Lung (tissue), 13 donors: ENCODE data around the gene SLC35B2. TPM values are rescaled to one million over a fixed set of nuclear protein-coding genes. Genes with fewer than 3 reads are reported as not detected.

Experiments
- ATAC-seq: fragments of 200-7000 bp; cut with Tn5 transposase; one replicate; pipeline ENCODE4 v1.9.1; 2020; ENCODE audit warnings: moderate number of reproducible peaks; ENCODE audit not compliant: insufficient read depth, low FRiP score
- DNase-seq, 3 donors: peaks; one replicate each; pipeline ENCODE4 v3.0.0-alpha.2; 2013 to 2017
- H3K27ac ChIP-seq, 2 donors: one replicate each; pipeline ENCODE4 v1.5.1; 2013; ENCODE audit warnings: mild to moderate bottlenecking in 2 of 2, moderate library complexity in 2 of 2, control low read depth in 1 of 2, inconsistent platforms in 1 of 2, low read depth in 1 of 2, low read length in 1 of 2
- H3K27me3 ChIP-seq, 3 donors: one replicate each; pipeline ENCODE4 v1.5.1; 2013; ENCODE audit warnings: low read length in 2 of 3; ENCODE audit not compliant: control insufficient read depth in 3 of 3, insufficient read depth in 3 of 3
- H3K36me3 ChIP-seq, 4 donors: one replicate each; pipeline ENCODE4 v1.5.1; 2013; ENCODE audit warnings: low read length in 4 of 4, mild to moderate bottlenecking in 1 of 4, moderate library complexity in 1 of 4; ENCODE audit not compliant: control insufficient read depth in 4 of 4, insufficient read depth in 4 of 4
- H3K4me1 ChIP-seq, 5 donors: one replicate each; pipeline ENCODE4 v1.5.1; 2013; ENCODE audit warnings: low read length in 5 of 5, mild to moderate bottlenecking in 2 of 5, moderate library complexity in 1 of 5; ENCODE audit not compliant: control insufficient read depth in 5 of 5, insufficient read depth in 5 of 5
- H3K4me3 ChIP-seq: one replicate; pipeline ENCODE4 v1.5.1; 2013; ENCODE audit warnings: mild to moderate bottlenecking, control low read depth, moderate library complexity
- H3K9ac ChIP-seq, 2 donors: one replicate each; pipeline ENCODE4 v1.5.1; 2013; ENCODE audit warnings: low read length in 2 of 2, control low read depth in 1 of 2; ENCODE audit not compliant: insufficient read depth in 1 of 2
- H3K9me3 ChIP-seq, 4 donors: one replicate each; pipeline ENCODE4 v1.5.1; 2013; ENCODE audit warnings: low read length in 3 of 4, mild to moderate bottlenecking in 1 of 4, moderate library complexity in 1 of 4; ENCODE audit not compliant: control insufficient read depth in 4 of 4, insufficient read depth in 3 of 4
- WGBS, 2 donors: extraction: QIAGEN DNeasy Blood & Tissue Kit; methylation state at CpG; one replicate each; pipeline ENCODE4 v1.1.7; 2013; 5-methylcytosine and 5-hydroxymethylcytosine counted together
- polyA plus RNA-seq, 2 donors: library from polyadenylated mRNA; stranded (reverse); fragments of 200-250 nt; gene quantifications; one replicate each; pipeline ENCODE4 v1.2.1, GENCODE V29; 2013
- small RNA-seq: library from RNA; depleted of rRNA; stranded (forward); fragments of <200 nt; gene quantifications from one replicate; pipeline ENCODE3, GENCODE V24; 2014; ENCODE audit warnings: low replicate concordance
- total RNA-seq, 2 donors: library from RNA; depleted of rRNA in 1 of 2; stranded (reverse); fragments of >200 nt in 1 of 2; gene quantifications; one replicate each; pipeline ENCODE4 v1.2.1, GENCODE V29; 2014 to 2021
- TF ChIP-seq, protein P1 (sequence below): IDR thresholded peaks from 2 replicates; pipeline ENCODE4 v1.5.1; 2012; ENCODE audit warnings: mild to moderate bottlenecking; ENCODE audit errors: control extremely low read depth, extremely low read depth
- donor health status: control.
- donor health status: control.
- donor health status: Bipolar disorder and iron deficiency.
- donor health status: healthy.
- donor health status: DM: yes; HTN: yes; CAD: no.

The SLC35B2 gene
- total and polyA plus RNA-seq, 4 donors = 15.0 to 44.4 (median 34.9) TPM

DNA sequence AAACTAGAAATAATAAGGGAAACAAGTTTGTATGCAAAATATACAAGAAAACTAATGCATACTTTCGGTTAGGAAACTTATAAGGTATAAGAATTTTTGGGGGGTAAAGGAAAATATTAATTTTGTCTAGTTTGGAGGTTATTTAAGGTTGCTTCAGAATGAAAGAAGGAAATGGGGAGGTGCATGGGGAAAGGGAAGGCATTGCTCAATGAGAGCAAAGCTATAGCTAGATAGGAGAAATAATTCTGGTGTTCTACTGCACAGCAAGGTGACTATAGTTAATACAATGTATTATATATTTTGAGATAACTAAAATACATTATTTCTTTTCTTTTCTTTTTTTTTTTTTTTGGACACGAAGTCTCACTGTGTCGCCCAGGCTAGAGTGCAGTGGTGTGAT lies 46.0 kb downstream of the SLC35B2 start:
- no peak overlapping the region for H3K9ac ChIP-seq
- TF ChIP-seq, protein P1, sequence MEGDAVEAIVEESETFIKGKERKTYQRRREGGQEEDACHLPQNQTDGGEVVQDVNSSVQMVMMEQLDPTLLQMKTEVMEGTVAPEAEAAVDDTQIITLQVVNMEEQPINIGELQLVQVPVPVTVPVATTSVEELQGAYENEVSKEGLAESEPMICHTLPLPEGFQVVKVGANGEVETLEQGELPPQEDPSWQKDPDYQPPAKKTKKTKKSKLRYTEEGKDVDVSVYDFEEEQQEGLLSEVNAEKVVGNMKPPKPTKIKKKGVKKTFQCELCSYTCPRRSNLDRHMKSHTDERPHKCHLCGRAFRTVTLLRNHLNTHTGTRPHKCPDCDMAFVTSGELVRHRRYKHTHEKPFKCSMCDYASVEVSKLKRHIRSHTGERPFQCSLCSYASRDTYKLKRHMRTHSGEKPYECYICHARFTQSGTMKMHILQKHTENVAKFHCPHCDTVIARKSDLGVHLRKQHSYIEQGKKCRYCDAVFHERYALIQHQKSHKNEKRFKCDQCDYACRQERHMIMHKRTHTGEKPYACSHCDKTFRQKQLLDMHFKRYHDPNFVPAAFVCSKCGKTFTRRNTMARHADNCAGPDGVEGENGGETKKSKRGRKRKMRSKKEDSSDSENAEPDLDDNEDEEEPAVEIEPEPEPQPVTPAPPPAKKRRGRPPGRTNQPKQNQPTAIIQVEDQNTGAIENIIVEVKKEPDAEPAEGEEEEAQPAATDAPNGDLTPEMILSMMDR = no peak
- H3K4me3 ChIP-seq = no peak overlapping the region
- no peak for DNase-seq
- H3K4me1 ChIP-seq = peaks cover 0 to 5% (median 0%) of the 10 kb centered on the region in 5 donors
- no peaks in the 10 kb centered on the region for H3K27me3 ChIP-seq
- 63 to 80% methylated on average over 3 of the region's 3 CpGs for WGBS, 2 donors
- no peaks in the 10 kb centered on the region for H3K9me3 ChIP-seq
- no peak overlapping the region for H3K27ac ChIP-seq
- no peak for ATAC-seq
- H3K36me3 ChIP-seq = no peaks in the 10 kb centered on the region

DNA sequence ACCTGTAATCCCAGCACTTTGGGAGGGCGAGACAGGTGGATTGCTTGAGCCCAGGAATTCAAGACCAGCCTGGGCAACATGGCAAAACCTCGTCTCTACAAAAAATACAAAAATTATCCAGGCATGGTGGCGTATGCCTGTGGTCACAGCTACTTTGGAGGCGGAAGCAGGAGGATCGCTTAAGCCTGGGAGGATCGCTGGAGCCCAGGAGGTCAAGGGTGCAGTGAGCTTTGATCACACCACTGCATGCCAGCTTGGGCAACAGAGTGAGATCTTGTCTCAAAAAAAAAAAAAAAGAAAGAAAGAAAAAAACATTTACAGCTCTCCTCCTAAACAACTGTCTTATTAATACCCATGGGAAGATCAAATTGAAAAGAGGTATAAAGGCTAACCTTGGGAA lies 49.4 kb downstream of the SLC35B2 start:
- Histone ChIP-seq H3K4me1 (no peaks in the 10 kb centered on the region), H3K27me3 (no peaks in the 10 kb centered on the region), H3K9ac (no peak overlapping the region), H3K9me3 (no peaks in the 10 kb centered on the region), H3K36me3 (no peaks in the 10 kb centered on the region), H3K27ac (no peak overlapping the region), H3K4me3 (no peak overlapping the region)
- ATAC-seq (no peak), DNase-seq (no peak)
- 94% methylated on average over 6 of the region's 6 CpGs for WGBS, 2 donors
- TF ChIP-seq, protein P1 = no peak

Small RNA genes lying within 50 kb of the gene (small RNA-seq; reads per million reads assigned to genes)
- not detected for gene RN7SL811P

Other genes starting within 250 kb of the SLC35B2 start
- 10 to 100 TPM; 70.8 to 90.2 TPM for gene MRPL14, start 130.1 kb downstream of the SLC35B2 start, total RNA-seq
- 100 to 1,000 TPM; 112 to 219 TPM for gene MRPL14, start 130.1 kb downstream of the SLC35B2 start, polyA plus RNA-seq
- 10 to 100 TPM; 93.1 to 94.5 TPM for gene TMEM63B, start 130.0 kb downstream of the SLC35B2 start, total RNA-seq
- gene TMEM63B, start 130.0 kb downstream of the SLC35B2 start, polyA plus RNA-seq = 10 to 100 TPM; 49.0 to 83.6 TPM
- under 1 TPM in 1 of 2 donors, not detected in 1; 0.15 TPM for gene CAPN11, start 98.7 kb downstream of the SLC35B2 start, total RNA-seq
- gene CAPN11, start 98.7 kb downstream of the SLC35B2 start, polyA plus RNA-seq = under 1 TPM; 0.07 to 0.30 TPM
- not detected for gene MYMX, start 40.6 kb downstream of the SLC35B2 start, total RNA-seq
- gene MYMX, start 40.6 kb downstream of the SLC35B2 start, polyA plus RNA-seq = under 1 TPM in 1 of 2 donors, not detected in 1; 0.21 TPM
- gene SLC29A1, start 33.9 kb downstream of the SLC35B2 start, total RNA-seq = 10 to 100 TPM; 19.1 to 42.7 TPM
- gene SLC29A1, start 33.9 kb downstream of the SLC35B2 start, polyA plus RNA-seq = 10 to 100 TPM; 20.3 to 32.5 TPM
- gene HSP90AB1, start 10.4 kb downstream of the SLC35B2 start, total RNA-seq = 100 to 1,000 TPM; 458 to 700 TPM
- 100 to 1,000 TPM; 289 to 560 TPM for gene HSP90AB1, start 10.4 kb downstream of the SLC35B2 start, polyA plus RNA-seq
- gene NFKBIE, start 8.0 kb upstream of the SLC35B2 start, total RNA-seq = 10 to 100 TPM; 13.1 to 20.1 TPM
- gene NFKBIE, start 8.0 kb upstream of the SLC35B2 start, polyA plus RNA-seq = 10 to 100 TPM; 20.7 to 40.6 TPM
- under 1 TPM; 0.11 to 0.21 TPM for gene TMEM151B, start 12.9 kb upstream of the SLC35B2 start, total RNA-seq
- gene TMEM151B, start 12.9 kb upstream of the SLC35B2 start, polyA plus RNA-seq = under 1 TPM; 0.02 to 0.04 TPM
- 10 to 100 TPM; 12.8 to 13.7 TPM for gene AARS2, start 55.8 kb upstream of the SLC35B2 start, total RNA-seq
- 1 to 10 TPM; 4.8 to 6.0 TPM for gene AARS2, start 55.8 kb upstream of the SLC35B2 start, polyA plus RNA-seq
- gene SPATS1, start 85.1 kb upstream of the SLC35B2 start, total RNA-seq = 1 to 10 TPM; 3.3 to 4.4 TPM
- gene SPATS1, start 85.1 kb upstream of the SLC35B2 start, polyA plus RNA-seq = 1 to 10 TPM; 1.2 to 1.3 TPM
- 10 to 100 TPM; 13.2 to 26.8 TPM for gene CDC5L, start 130.2 kb upstream of the SLC35B2 start, total RNA-seq
- 1 to 10 TPM; 5.1 to 9.5 TPM for gene CDC5L, start 130.2 kb upstream of the SLC35B2 start, polyA plus RNA-seq